RCC 7860 (cell line): Measurements from ENCODE around the gene RNASEH2B.

Experiments used
- DNase-seq: peaks from one replicate; pipeline ENCODE4 v3.0.0-alpha.2; 2015; ENCODE audit warnings: low spot score
- FAIRE-seq: peaks from 2 replicates; lab custom pipeline; 2012; peaks lifted over from hg19 to GRCh38; lab: Jason Lieb, UNC

Gene RNASEH2B

DNA sequence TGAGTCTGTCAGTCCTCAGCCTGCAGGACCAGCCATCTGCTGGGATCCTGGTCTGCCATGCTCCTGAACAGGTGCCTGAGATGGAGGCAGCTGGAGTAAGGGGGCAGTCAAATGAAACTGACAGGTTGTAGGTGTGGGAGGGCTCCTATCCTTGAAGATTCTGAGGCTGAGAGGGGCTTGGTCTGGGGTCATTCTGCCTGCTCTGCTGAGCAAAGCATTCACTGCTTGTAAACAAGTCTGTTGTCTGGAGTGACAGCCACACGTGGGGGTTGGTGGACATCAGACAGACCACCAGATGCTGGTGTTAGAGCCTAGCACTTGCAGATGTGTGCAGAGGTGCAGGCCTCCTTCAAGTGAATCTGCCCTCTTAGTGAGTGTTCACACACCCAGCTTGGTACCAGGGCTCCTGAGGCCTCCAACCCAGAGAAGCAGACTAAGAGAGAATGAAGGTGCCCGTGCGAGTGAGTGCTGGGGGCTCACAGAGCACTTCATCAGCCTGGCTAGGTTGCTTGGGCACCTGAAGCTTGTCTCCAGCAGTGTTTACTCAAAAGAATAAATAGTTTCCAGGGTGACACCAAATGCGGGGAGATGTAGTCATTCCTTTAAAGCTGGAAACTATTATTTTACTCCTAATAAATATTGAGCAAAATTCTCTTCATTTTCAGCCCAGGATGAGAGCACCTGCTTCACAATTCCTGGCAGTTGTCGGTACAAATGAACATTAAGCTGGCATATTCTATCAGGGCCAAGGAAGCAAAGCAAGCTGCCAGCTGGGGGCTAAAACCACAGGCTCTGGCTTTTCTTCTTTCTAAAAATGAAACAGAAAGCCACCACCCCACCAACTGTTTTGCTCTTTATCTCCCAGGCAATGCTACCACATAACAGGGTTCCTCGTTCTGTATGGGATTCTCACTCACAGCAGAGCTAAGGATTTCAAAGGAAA is 82.3 kb downstream of the RNASEH2B start:
- no peak for FAIRE-seq
- DNase-seq: no peak

DNA sequence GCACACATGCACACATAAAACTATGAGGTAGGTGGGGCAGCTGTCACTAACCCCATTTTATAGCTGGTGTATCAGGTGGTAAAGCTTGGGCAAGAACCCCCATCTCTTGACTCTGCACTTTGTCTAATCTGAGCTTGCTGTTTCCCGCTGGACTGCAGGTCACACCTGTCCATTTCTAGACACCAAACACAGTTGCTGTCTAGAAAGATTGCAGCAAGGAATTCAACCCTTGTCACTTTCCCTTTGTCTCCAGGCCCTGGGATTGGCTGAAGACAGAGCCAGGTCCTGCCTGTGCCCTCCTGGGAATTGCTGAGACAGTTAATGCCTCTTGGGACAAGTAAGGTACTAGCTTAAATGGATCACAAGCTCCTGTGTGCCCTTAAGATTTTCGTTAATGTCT is 83.8 kb downstream of the RNASEH2B start:
- FAIRE-seq (no peak), DNase-seq (no peak)

DNA sequence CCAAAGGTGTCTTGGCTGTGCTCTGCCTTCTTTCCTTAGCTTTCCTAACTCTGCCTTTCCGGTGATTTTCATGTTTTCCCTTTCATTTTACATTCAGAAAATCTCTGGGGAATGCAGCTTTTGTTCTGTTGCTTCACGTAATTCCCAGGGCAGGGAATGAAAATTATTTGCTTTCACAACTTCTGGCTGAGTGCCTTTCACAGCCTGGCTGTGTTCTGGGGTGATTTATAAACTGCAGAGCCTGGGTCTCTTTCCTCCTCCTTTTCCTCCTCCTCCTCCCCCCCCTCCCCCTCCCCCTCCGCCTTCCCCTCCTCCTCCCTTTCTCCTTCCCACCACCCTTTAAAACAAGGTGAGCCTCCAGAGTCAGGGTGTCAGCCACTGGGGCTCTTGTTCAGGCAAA is 84.3 kb downstream of the RNASEH2B start:
- FAIRE-seq (no peak), DNase-seq (no peak)

DNA sequence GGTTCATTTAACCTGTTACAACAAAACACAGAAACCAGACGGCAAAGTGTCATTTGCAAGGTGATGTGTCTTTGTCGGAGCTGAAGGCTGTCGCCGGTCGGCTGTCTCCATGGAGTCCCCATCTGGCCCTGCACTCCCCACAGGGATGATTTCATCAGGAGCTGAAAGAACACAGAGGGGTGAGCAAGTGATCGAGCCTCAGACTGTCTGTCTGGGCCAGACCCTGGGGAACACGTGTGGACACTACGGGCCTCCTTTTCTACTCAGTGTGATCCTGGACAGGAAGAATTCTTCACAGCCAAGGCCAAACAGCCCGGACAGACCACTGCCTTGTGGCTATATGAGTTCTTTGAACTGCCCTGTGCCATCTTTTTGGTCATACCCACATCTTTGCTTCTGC is 85.1 kb downstream of the RNASEH2B start:
- no peak for FAIRE-seq

DNA sequence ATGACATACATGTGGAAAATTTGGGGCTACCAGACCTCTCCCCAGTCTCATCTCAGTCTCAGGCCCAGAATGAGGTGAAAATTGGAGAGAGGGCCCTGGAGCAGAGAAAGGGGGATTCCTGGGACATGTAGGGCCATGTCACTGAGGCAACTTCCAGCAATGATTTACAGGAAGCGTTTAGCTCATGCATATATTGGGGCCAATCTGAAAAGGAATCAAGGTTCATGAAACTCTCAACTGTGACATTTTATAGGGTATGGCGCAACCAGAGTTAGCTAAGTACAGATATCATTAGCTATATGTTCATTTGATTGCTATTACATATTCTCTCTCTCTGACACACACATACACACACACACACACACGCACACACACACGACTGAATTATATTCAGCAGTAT is 86.3 kb downstream of the RNASEH2B start:
- no peak for DNase-seq
- FAIRE-seq: no peak

More for the DNA sequence above, 85.1 kb downstream of the RNASEH2B start:
- DNase-seq: no peak

DNA sequence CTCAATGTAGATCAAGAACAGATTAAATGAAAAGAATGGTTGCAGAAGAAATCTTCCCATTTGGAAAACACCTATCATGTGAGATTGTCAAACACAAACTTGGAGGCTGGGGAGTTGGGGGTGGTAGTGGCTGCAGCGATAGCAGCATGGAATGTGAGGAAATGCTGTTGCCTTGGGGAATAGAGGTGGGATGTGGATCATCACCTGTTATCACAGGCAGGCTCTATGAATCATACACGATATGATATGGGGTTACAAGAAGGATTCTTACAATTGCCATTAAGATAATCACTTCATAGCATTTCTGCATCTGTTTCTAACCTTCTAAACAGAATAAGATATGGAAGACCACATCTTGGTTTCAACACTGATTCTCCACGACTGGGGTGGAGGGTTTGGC is 88.7 kb downstream of the RNASEH2B start:
- FAIRE-seq (no peak), DNase-seq (no peak)

DNA sequence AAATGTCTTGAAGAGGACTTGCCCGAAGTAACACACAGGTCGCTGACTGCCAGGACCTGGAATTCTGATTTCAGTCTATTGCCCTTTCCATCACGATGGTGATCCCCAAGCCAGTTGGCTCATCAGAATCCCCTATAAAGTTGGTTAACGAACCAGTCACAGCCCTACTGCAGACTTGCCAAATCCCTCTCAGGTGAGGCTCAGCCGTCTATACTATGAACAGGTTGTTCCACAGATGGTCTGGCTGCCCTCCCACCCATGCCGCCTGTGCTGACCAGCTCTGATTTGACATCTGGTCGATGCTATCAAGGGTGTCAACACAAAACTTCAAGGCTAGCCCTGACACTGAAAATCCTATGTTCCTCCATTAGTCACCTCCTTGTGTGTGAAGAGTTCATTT is 90.0 kb downstream of the RNASEH2B start:
- FAIRE-seq (no peak), DNase-seq (no peak)

DNA sequence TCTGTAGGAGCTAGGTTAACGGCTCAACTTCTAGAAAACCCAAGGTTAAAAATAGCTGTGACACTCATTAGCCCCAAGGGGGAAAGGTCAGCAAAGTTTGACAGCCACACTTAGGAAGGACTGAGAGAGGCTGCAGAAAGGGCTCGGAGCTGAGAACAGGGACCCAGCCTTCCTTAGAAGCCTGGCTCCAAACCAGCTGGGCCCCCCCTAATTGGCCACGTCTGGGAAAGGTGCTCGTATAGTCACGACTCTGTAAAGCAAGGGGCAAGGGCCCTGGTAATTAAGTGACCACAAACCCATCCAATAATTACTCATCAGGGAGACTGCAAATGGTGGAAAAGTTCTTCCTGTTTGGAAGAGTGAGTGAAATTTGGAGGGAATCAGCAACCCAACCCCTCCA is 90.5 kb downstream of the RNASEH2B start:
- FAIRE-seq (no peak), DNase-seq (no peak)

DNA sequence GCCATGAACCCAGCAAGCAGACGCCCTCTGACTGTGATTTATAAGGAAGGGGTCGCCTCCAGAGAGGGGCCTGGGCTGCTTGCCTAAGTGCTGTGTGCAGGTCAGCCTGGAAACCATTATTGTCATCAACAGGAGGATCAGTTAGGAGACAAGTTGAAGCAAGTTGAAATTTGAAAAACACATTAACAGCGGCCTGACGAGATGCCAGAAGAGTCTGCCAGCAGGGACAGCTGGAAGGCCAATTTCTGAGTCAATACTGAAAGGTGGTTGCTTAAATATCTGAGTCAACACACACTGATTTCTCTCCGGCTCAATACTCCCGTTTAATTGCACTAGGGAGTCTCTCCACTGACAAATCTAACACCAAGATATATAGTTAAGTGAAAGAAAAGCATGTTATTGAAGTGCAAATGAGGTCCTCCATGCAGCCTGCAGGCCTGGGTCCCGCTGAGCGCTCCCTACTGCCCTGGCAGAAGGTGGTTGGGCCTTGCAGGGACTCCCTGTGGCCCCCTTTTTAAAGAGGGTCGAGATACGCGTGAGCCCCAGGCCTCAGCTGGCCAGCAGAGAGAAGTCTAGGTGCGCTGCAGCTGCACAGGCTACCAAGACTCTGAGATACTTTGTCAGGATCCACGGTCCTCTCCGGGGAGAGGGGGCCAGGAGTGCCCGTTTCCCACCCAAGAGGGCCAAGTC is 91.1 kb downstream of the RNASEH2B start:
- FAIRE-seq (no peak), DNase-seq (no peak)

DNA sequence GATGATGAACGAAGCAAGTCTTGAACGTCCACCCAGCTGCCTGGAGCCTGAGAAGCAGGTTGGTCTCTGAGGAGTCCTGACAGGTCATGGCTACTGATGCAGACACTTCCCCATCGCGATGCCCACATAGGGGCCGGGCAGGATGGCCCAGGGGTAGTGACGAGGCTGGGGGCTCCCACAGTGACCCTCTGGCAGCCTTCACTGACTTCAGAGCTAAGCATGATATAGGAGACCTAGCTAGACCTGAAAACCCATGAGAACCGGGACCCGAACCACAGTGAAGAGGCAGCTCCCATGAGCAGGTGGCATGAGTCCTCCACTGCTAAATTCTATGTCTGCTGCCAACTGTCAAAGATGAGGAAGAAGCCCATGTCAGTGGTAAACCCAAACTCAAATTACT is 91.7 kb downstream of the RNASEH2B start:
- no peak for FAIRE-seq
- DNase-seq: no peak

DNA sequence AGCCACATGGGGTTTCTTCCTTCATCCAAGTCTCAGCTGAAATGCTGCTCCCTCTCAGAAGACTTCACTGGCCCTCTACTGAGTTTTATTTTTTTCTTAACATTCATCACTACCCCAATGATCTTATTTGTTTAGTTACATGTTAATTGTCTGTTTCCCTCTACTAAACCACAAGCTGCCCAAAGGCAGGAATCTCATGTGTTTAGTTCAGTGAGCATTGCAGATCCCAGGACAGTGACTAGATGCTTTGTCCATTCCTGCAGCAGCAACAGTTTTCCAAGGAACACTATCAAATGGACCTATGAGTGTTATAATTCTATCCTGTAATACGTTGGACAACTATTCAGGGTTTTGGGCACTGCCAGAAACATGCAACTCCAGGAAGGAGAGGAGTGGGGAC is 93.1 kb downstream of the RNASEH2B start:
- FAIRE-seq (no peak), DNase-seq (no peak)

DNA sequence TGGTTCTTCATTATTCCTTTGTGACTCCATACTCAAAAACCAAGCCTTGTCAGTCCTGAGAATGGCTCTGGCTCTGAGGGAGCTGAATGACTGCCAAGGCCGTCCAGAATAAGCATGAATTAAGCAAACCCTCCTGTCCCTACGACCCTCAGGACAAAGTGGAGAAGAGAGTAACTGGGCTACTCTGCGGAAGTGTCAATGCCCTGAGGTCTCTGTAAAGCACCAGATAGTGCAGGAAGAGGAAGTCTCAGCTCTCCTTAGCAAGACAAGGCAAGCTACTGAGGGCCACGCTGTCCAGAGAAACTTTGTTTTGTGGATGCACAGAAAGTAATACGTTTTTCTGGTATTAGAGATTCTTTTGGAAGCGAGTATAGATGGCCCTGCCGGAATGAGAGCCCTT is 94.1 kb downstream of the RNASEH2B start:
- no peak for FAIRE-seq
- no peak for DNase-seq

DNA sequence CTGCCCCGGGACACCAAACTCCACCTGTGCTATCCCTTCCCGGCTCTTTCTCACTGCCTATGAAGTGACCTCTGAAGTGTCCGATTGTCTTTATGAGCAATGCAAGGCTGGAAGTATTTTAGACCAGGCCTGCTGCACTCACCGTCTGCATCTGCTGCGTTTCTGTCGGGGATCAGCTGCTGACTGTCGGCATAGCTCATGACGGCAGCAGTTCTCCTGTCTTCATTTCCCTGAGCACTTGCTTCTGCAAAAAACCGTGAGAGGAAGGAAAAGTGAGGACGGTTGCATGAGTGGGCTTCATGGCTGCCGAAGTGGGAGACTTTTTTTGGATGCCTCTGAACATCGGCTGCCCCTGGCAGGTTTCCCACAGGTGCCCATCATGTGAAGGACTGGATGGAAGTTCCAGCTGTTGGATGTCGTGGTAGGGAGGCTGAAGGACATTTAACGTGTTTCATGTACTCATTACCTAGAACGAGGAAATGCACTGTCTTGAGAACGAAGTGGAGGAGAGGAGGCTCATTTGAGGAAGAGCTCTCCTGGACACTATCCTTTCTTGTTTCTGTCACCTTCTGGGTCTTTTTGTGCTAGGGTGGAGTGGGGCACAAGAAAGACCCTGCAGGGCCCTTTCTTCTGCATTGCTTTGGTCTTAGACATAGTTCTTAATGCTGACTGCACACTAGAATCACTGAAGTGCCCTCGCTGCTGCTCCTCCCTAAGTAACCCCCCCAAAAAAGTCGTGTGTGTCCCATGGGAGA is 94.7 kb downstream of the RNASEH2B start:
- DNase-seq (no peak), FAIRE-seq (no peak)

DNA sequence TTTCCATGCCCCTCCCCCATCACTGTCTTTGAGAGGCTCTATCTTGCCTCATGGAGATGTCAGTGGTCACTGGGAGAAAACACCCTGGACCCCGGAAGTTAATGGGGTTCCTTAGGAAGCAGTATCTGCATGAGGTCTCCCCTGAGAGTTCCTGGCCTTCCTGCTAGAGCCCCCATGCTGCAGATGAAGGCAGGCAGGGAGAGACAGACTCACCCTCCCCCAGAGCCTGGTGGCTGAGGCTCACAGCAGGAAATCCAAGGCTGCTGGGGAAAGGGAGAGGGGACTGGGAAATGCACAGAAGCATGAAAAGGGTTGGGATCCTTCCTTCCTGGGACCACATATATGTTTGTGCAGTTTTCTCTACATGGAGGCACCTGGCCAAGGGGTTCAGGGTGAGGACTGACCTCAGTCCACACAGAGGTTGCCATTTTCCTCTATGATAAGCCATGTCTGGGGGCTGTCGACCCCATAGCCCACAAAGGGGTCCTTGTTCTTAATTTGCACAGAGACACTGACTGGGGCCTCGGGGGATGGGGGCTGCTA is 95.4 kb downstream of the RNASEH2B start:
- DNase-seq (no peak), FAIRE-seq (no peak)

DNA sequence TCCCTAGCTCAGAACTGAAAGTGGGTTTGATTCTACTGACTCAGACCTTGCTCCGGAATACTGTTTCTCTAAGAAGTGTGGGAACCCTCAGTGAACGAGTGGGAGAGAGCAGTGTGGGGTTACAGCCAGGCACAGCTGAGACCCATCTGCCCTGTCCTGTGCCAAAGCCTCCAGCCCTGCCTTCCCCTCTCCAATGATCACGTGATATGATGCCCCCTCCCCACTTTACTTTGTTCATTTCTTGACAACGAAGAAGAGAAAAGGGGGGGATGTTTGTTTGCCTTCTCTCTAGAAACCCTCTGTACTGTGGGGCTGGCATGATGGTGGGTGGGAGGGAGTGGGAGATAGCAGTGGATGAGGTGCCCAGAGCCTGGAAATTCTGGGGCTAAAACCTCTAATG is 96.0 kb downstream of the RNASEH2B start:
- no peak for FAIRE-seq
- DNase-seq: no peak
